ENCODE results near the gene MDK. TPM values are rescaled to one million over a fixed set of nuclear protein-coding genes. Genes with fewer than 3 reads are reported as not detected.

MDK gene
- total RNA-seq, 4 donors from 2014 or later = 5.0 to 25.0 (median 14.1) TPM

- Histone ChIP-seq H3K27me3 (peaks cover 51% of the 10 kb centered on the region), H3K4me1 (peaks cover 0 to 45% (median 31%) of the 10 kb centered on the region in 3 donors), H3K36me3 (peaks cover 0 to 25% of the 10 kb centered on the region in 2 donors), H3K4me3 (peak overlapping the region in 1 of 2 donors; percentile 42), H3K27ac (no peak overlapping the region), H3K9me3 (no peaks in the 10 kb centered on the region)
- ATAC-seq = no peak
- 29% methylated on average over 3 of the region's 4 CpGs; no CpG with 5 or more reads in 1 of the 2 donors for WGBS, 2 donors (ENCODE audit: low coverage in 1 of 2)
- TF ChIP-seq EP300 (IDR thresholded peaks at IDR 0.05) (no peak), POLR2AphosphoS5 (IDR thresholded peaks at IDR 0.05) (no peak), POLR2A (IDR thresholded peaks at IDR 0.05) (no peak)
These were observed 11.8 kb downstream of the MDK start for GRCh38 chr11:46393231-46393616.

GRCh38 chr11:46393759-46394158 is 12.3 kb downstream of the MDK start:
- Histone ChIP-seq H3K4me3 (no peak overlapping the region), H3K4me1 (peaks cover 0 to 45% (median 31%) of the 10 kb centered on the region in 3 donors), H3K27me3 (peaks cover 45% of the 10 kb centered on the region), H3K9me3 (no peaks in the 10 kb centered on the region), H3K36me3 (peaks cover 0 to 31% of the 10 kb centered on the region in 2 donors), H3K27ac (no peak overlapping the region)
- ATAC-seq = no peak
- TF ChIP-seq POLR2A (IDR thresholded peaks at IDR 0.05) = no peak
- no peak for TF ChIP-seq POLR2AphosphoS5 (IDR thresholded peaks at IDR 0.05)
- TF ChIP-seq EP300 (IDR thresholded peaks at IDR 0.05) = no peak
- TF ChIP-seq CTCF (IDR thresholded peaks at IDR 0.05) = no peak
- no CpG with 5 or more reads among the region's 4 CpGs for WGBS, 2 donors (ENCODE audit: low coverage in 1 of 2)

GRCh38 chr11:46397526-46397925 is 16.1 kb downstream of the MDK start:
- peaks cover 0 to 64% of the 10 kb centered on the region in 2 donors for H3K36me3 ChIP-seq
- ATAC-seq = no peak
- WGBS, 2 donors (ENCODE audit: low coverage in 1 of 2) = no CpG with 5 or more reads among the region's 19 CpGs

GRCh38 chr11:46402957-46403902 is 21.8 kb downstream of the MDK start:
- Histone ChIP-seq H3K9me3 (no peaks in the 10 kb centered on the region), H3K27me3 (no peaks in the 10 kb centered on the region), H3K4me3 (no peak overlapping the region), H3K36me3 (peaks cover 0 to 96% of the 10 kb centered on the region in 2 donors), H3K4me1 (peaks cover 0 to 11% (median 3%) of the 10 kb centered on the region in 3 donors), H3K27ac (no peak overlapping the region)
- ATAC-seq = no peak
- no peak for TF ChIP-seq POLR2AphosphoS5 (IDR thresholded peaks at IDR 0.05)
- no peak for TF ChIP-seq EP300 (IDR thresholded peaks at IDR 0.05)
- no peak for TF ChIP-seq CTCF (IDR thresholded peaks at IDR 0.05)
- no peak for TF ChIP-seq POLR2A (IDR thresholded peaks at IDR 0.05)
- WGBS, 2 donors (ENCODE audit: low coverage in 1 of 2) = 50% methylated on average over 1 of the region's 6 CpGs; no CpG with 5 or more reads in 1 of the 2 donors

More at GRCh38 chr11:46397526-46397925, 16.1 kb downstream of the MDK start:
- no peak overlapping the region for H3K27ac ChIP-seq
- peaks cover 0 to 8% (median 4%) of the 10 kb centered on the region in 3 donors for H3K4me1 ChIP-seq
- H3K27me3 ChIP-seq = peaks cover 8% of the 10 kb centered on the region
- TF ChIP-seq EP300 (IDR thresholded peaks at IDR 0.05) = no peak
- TF ChIP-seq CTCF (IDR thresholded peaks at IDR 0.05) = no peak
- no peak for TF ChIP-seq POLR2A (IDR thresholded peaks at IDR 0.05)
- TF ChIP-seq POLR2AphosphoS5 (IDR thresholded peaks at IDR 0.05) = no peak
- no peaks in the 10 kb centered on the region for H3K9me3 ChIP-seq
- H3K4me3 ChIP-seq = no peak overlapping the region

- H3K9me3 ChIP-seq = no peaks in the 10 kb centered on the region
- H3K27me3 ChIP-seq = no peaks in the 10 kb centered on the region
- WGBS, 2 donors (ENCODE audit: low coverage in 1 of 2) = no CpG with 5 or more reads among the region's 5 CpGs
- no peak overlapping the region for H3K27ac ChIP-seq
- no peak overlapping the region for H3K4me3 ChIP-seq
- no peak for ATAC-seq
- peaks cover 0 to 11% (median 3%) of the 10 kb centered on the region in 3 donors for H3K4me1 ChIP-seq
- H3K36me3 ChIP-seq = peaks cover 0 to 96% of the 10 kb centered on the region in 2 donors
- no peak for TF ChIP-seq POLR2AphosphoS5 (IDR thresholded peaks at IDR 0.05)
- TF ChIP-seq CTCF (IDR thresholded peaks at IDR 0.05) = no peak
- no peak for TF ChIP-seq EP300 (IDR thresholded peaks at IDR 0.05)
- TF ChIP-seq POLR2A (IDR thresholded peaks at IDR 0.05) = no peak
These were observed 23.1 kb downstream of the MDK start for GRCh38 chr11:46404476-46405017.

All from gastroesophageal sphincter (tissue), 4 donors.